GM23338 (cell line): ENCODE measurements around the gene DAAM1.

Source experiments
- CREB1 ChIP-seq: fragments of 250-450 bp; sonication (Bioruptor Pico); IDR thresholded peaks from 2 replicates; pipeline ENCODE4 v1.5.0; 2020; ENCODE audit warnings: low read depth, mild to moderate bottlenecking, moderate library complexity
- CTCF ChIP-seq, 2 experiments: fragments of 200-600 bp in 1 of 2; sonication (generic) in 1 of 2; conservative IDR thresholded peaks; 2 replicates each; pipeline versions ENCODE4 v1.5.1 to v1.6.1; 2016 to 2017; ENCODE audit warnings: antibody characterized with exemption in 2 of 2, low read depth in 2 of 2, mild to moderate bottlenecking in 2 of 2, moderate library complexity in 1 of 2
- EZH2 ChIP-seq: fragments of 200-600 bp; sonication (generic); IDR thresholded peaks from one replicate; pipeline ENCODE4 v1.8.0; 2017; ENCODE audit warnings: antibody characterized with exemption, mild to moderate bottlenecking, low read depth; ENCODE audit not compliant: unreplicated experiment
- EZH2phosphoT487 ChIP-seq: fragments of 200-600 bp; sonication (generic); IDR thresholded peaks from one replicate; pipeline ENCODE4 v1.8.1; 2018; ENCODE audit warnings: antibody characterized with exemption; ENCODE audit not compliant: unreplicated experiment
- REST ChIP-seq: IDR thresholded peaks from one replicate; pipeline ENCODE4 v1.6.1; 2018; ENCODE audit warnings: antibody characterized with exemption; ENCODE audit not compliant: unreplicated experiment

- TF ChIP-seq CTCF (conservative IDR thresholded peaks at IDR 0.05; ENCODE audit: low read depth in 2 of 2) (no peak), REST (no peak), EZH2phosphoT487 (no peak), CREB1 (CRISPR knock-in tag) (no peak), EZH2 (no peak)
These were observed 111.3 kb downstream of the DAAM1 start for GRCh38 chr14:59299731-59300130.
